Panc1 (cell line): ENCODE results near the gene FHL2. TPM values are rescaled to one million over a fixed set of nuclear protein-coding genes. Genes with fewer than 3 reads are reported as not detected.

Source experiments
- ATAC-seq: fragments of 200-7000 bp; cut with Tn5 transposase; 2 replicates; pipeline ENCODE4 v1.9.1; 2020; ENCODE audit warnings: mild to moderate bottlenecking, moderate library complexity
- BruUV-seq: library from RNA; stranded (reverse); fragments of 400-500 nt; replicated peaks from 2 replicates; lab custom pipeline; 2021; lab: Mats Ljungman, UMichigan
- CTCF ChIA-PET: fragments of 300-600 bp; sonication (Branson Sonifier 250); formaldehyde crosslinking; loops from one replicate; lab custom pipeline; 2022; ENCODE audit warnings: antibody characterized with exemption; lab: Charles Lee
- POLR2A ChIA-PET: fragments of 300-600 bp; sonication (Branson Sonifier 250); formaldehyde crosslinking; loops from one replicate; lab custom pipeline; 2022; ENCODE audit warnings: antibody characterized with exemption; lab: Charles Lee
- DNase-seq: peaks from one replicate; pipeline ENCODE4 v3.0.0-alpha.2; 2010; ENCODE audit warnings: low read depth, low spot score
- H3K27ac ChIP-seq: 2 replicates; pipeline ENCODE4 v1.5.1; 2011; ENCODE audit warnings: mild to moderate bottlenecking, low read length, inconsistent platforms
- H3K27me3 ChIP-seq: fragments of 200-500 bp; sonication (Bioruptor generic); 2 replicates; pipeline ENCODE4 v1.6.0; 2014; ENCODE audit warnings: low read length, inconsistent platforms; ENCODE audit not compliant: control insufficient read depth, insufficient read depth
- H3K36me3 ChIP-seq: fragments of 200-500 bp; sonication (Bioruptor generic); 2 replicates; pipeline ENCODE4 v1.5.1; 2014; ENCODE audit warnings: inconsistent platforms, mild to moderate bottlenecking, low read length, moderate library complexity; ENCODE audit not compliant: control insufficient read depth, insufficient read depth
- H3K4me1 ChIP-seq: 2 replicates; pipeline ENCODE4 v1.5.1; 2011; ENCODE audit warnings: inconsistent platforms, mild to moderate bottlenecking, low read length, moderate library complexity; ENCODE audit not compliant: control insufficient read depth, insufficient read depth
- H3K4me3 ChIP-seq, 2 experiments: 2 replicates each; pipeline ENCODE4 v1.5.1; 2011 to 2012; ENCODE audit warnings: low read depth in 2 of 2, low read length in 2 of 2, mild to moderate bottlenecking in 2 of 2, inconsistent platforms in 1 of 2, moderate library complexity in 1 of 2
- H3K9me3 ChIP-seq: fragments of 200-500 bp; sonication (Bioruptor generic); 2 replicates; pipeline ENCODE4 v1.5.1; 2014; ENCODE audit warnings: low read depth, mild to moderate bottlenecking, inconsistent platforms, low read length, moderate library complexity; ENCODE audit not compliant: control insufficient read depth, insufficient read depth
- CTCF ChIP-seq: fragments of 450-650 bp; IDR thresholded peaks from 2 replicates; pipeline ENCODE4 v1.5.1; 2017; ENCODE audit warnings: mild to moderate bottlenecking
- POLR2AphosphoS5 ChIP-seq: IDR thresholded peaks from 2 replicates; pipeline ENCODE4 v1.6.1; 2012; ENCODE audit warnings: mild to moderate bottlenecking, low read depth, low read length, moderate library complexity
- SIN3A ChIP-seq: IDR thresholded peaks from 2 replicates; pipeline ENCODE4 v1.6.1; 2012; ENCODE audit warnings: low read depth, mild to moderate bottlenecking, low read length, moderate library complexity, borderline replicate concordance; ENCODE audit not compliant: insufficient read depth
- TCF7L2 ChIP-seq: IDR thresholded peaks from 2 replicates; pipeline ENCODE4 v1.6.1; 2011; ENCODE audit warnings: mild to moderate bottlenecking, low read depth, low read length, inconsistent platforms
- in situ Hi-C: cut with HindIII; loops from 2 replicates; pipeline ENCODE4 v1.10.0; 2016; ENCODE audit warnings: low sequenced_read_pairs, low pct_unique_long_range_greater_than_20kb
- intact Hi-C: fragments of 100-400 bp; cut with micrococcal nuclease; formaldehyde crosslinking; loops from one replicate; pipeline ENCODE4 v1.10.0; 2022; ENCODE audit not compliant: unreplicated experiment
- total RNA-seq: library from RNA; stranded (reverse); gene quantifications from one replicate; pipeline ENCODE4 v1.2.1, GENCODE V29; 2021; ENCODE audit not compliant: unreplicated experiment
- TF ChIP-seq, protein P1 (sequence below), 2 experiments: IDR thresholded peaks; 2 replicates each; pipeline ENCODE4 v1.6.1; 2011 to 2012; ENCODE audit warnings: low read depth in 2 of 2, control low read depth in 1 of 2, low read length in 1 of 2, mild to moderate bottlenecking in 1 of 2, moderate library complexity in 1 of 2; ENCODE audit not compliant: insufficient read depth in 1 of 2

The FHL2 gene
- total RNA-seq, 1 experiment from 2014 or later, result 378 TPM

- in situ Hi-C loops, result no loop called here
- Histone ChIP-seq H3K27me3 (no peaks in the 10 kb centered on the region), H3K9me3 (no peaks in the 10 kb centered on the region), H3K4me1 (peaks cover 34% of the 10 kb centered on the region), H3K36me3 (no peaks in the 10 kb centered on the region), H3K4me3 (peak within 1 kb of the TSS; percentile 66 to 87), H3K27ac (peak within 1 kb of the TSS; percentile 86)
- POLR2A ChIA-PET, result interaction anchor here (0.6 to 0.7 kb wide), 2 partner anchors 83 to 289 kb away, joined by 3 to 15 read pairs; no protein-coding TSS in a partner anchor
- DNase-seq (no peak), ATAC-seq (peak; percentile 90)
- CTCF ChIA-PET, result no interaction called here
- TF ChIP-seq POLR2AphosphoS5 (no peak), TCF7L2 (no peak), CTCF (no peak; the same call in 1 of the 2 replicates), SIN3A (no peak)
- TF ChIP-seq, protein P1, sequence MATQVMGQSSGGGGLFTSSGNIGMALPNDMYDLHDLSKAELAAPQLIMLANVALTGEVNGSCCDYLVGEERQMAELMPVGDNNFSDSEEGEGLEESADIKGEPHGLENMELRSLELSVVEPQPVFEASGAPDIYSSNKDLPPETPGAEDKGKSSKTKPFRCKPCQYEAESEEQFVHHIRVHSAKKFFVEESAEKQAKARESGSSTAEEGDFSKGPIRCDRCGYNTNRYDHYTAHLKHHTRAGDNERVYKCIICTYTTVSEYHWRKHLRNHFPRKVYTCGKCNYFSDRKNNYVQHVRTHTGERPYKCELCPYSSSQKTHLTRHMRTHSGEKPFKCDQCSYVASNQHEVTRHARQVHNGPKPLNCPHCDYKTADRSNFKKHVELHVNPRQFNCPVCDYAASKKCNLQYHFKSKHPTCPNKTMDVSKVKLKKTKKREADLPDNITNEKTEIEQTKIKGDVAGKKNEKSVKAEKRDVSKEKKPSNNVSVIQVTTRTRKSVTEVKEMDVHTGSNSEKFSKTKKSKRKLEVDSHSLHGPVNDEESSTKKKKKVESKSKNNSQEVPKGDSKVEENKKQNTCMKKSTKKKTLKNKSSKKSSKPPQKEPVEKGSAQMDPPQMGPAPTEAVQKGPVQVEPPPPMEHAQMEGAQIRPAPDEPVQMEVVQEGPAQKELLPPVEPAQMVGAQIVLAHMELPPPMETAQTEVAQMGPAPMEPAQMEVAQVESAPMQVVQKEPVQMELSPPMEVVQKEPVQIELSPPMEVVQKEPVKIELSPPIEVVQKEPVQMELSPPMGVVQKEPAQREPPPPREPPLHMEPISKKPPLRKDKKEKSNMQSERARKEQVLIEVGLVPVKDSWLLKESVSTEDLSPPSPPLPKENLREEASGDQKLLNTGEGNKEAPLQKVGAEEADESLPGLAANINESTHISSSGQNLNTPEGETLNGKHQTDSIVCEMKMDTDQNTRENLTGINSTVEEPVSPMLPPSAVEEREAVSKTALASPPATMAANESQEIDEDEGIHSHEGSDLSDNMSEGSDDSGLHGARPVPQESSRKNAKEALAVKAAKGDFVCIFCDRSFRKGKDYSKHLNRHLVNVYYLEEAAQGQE (IDR thresholded peaks at IDR 0.05; ENCODE audit: insufficient read depth in 1 of 2, low read depth in 2 of 2, low read length in 1 of 2), result no peak
- no TSS peak for BruUV-seq
- intact Hi-C loops, result no loop called here
Measured at GRCh38 chr2:105329561-105330495, 69.0 kb downstream of the FHL2 start, which contains the start of gene TGFBRAP1. Gene TGFBRAP1 (minus strand): TSS chr2:105329735. CDS start chr2:105308301, 21,434 bp downstream.

DNA sequence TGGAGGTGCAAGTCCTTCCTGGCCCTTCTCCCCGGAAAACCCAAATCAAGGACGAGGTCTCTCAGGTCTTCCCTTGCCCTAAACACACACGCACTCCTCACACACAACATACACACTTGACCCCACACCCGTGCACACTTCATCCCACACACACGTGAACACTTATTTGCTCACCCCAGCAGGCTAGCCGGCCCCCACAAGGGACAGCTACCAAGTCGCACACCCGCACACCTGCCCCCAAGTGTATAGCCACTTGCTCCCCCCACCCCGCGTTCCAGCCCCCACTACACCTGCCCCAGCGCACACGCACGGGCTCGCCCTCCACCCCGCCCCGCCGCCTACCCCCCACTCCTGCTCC is 69.7 kb downstream of the FHL2 start:
- H3K27ac ChIP-seq, result peak overlapping the region; percentile 86
- peak overlapping the region; percentile 66 to 87 for H3K4me3 ChIP-seq
- peaks cover 35% of the 10 kb centered on the region for H3K4me1 ChIP-seq
- no peaks in the 10 kb centered on the region for H3K9me3 ChIP-seq
- intact Hi-C loops (no loop called here), in situ Hi-C loops (no loop called here)
- BruUV-seq, result no TSS peak
- ChIA-PET POLR2A (interaction anchor here (0.5 to 0.6 kb wide), 2 partner anchors 83 to 272 kb away, joined by 3 read pairs; no protein-coding TSS in a partner anchor), CTCF (no interaction called here)
- no peaks in the 10 kb centered on the region for H3K27me3 ChIP-seq
- DNase-seq (no peak), ATAC-seq (peak; percentile 40)
- TF ChIP-seq TCF7L2 (no peak), POLR2AphosphoS5 (no peak), SIN3A (no peak), CTCF (no peak)
- TF ChIP-seq, protein P1 (IDR thresholded peaks at IDR 0.05; ENCODE audit: insufficient read depth in 1 of 2, low read depth in 2 of 2, low read length in 1 of 2), result no peak
- H3K36me3 ChIP-seq, result no peaks in the 10 kb centered on the region
